GM21528 (cell line): ENCODE results near the gene TMCC1.
"Not testable (repeated sequence)": the region's sequence is repeated elsewhere in the genome, so short reads cannot be mapped to it uniquely, and the experiment has no call there.

Experiments
- ATAC-seq: cut with Tn5 transposase; IDR thresholded peaks from one replicate; pipeline ENCODE4 v1.9.1; 2021; ENCODE audit warnings: mild to moderate bottlenecking, moderate library complexity; ENCODE audit not compliant: unreplicated experiment, low FRiP score

TMCC1 gene

DNA sequence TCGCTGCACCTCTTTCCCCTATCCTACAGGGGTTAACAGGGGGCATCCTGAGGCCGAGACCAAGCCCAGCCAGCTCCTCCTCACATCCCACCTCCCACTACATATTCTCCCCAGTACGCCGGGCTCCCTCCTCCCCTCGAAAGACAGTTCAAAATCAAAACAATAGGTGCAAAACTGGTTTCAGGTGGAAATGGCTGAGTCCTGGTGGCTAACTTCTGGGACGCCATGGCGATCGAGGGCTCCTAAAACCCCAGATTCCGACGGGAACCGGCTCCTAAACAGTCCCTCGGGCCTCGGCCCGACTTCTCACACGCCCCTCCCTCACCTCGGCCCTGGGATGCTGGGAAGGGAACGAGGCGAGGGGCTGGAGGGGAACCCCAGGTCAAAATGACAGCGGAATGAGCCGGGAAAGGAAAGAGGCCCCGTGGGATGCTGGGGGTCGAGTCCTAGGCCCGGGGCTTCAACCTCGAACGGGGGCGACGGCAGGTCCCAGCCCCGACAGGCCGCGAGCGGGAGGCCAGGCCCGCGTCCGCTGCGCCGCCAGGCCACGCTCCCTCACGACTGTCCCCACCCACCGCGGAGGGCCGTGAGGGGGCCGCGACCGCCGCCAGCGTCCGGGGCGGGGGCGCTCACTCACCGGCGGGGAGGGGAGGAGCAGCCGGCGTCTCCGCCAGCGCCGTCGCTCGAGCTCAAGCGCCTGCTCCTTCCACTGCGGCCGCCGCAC is 492 bp downstream of the TMCC1 start:
- peak; percentile 65 for ATAC-seq

DNA sequence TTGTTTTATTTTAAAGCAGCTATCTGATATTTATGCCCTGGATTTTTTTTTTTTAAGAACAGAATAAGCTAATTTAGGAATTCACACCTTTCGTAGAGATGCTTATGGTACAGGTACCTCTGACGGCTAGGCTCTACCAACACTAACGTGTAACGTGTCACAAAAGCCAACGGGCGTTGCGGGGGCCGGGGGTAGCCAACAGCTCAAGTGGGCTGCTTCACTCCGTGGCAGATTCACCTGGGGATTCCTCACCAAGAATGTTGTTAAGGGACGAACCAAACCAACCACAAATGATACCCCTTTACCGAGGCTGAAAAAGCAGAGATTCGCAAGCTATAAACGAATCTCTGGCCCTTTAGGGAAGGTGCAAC is 1.0 kb downstream of the TMCC1 start:
- no peak for ATAC-seq

DNA sequence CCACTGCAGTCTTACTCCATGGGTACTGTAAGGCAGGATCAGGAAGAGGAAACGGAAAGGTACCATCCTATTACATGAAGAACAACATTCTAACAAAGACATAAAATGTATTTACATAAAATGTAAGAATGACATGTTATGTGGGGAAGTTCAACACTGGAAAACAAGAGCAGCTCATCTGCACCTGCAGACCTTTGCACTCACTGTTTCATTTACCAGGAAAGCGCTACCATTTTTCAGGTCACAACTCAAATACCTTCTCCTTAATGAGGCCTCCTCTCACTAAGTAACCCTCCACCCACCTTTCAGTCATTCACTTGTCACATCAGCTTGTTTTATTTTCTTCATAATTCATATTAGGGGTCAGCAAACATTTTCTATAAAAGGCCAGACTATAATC is 2.6 kb downstream of the TMCC1 start:
- no peak for ATAC-seq

- no peak for ATAC-seq
Observed at GRCh38 chr3:129890125-129890524, 3.4 kb downstream of the TMCC1 start.

- ATAC-seq, result no peak
Observed at GRCh38 chr3:129888771-129889170, 4.7 kb downstream of the TMCC1 start.

- no peak for ATAC-seq
Observed at GRCh38 chr3:129881261-129881660, 12.2 kb downstream of the TMCC1 start.

GRCh38 chr3:129878355-129878754 is 15.2 kb downstream of the TMCC1 start:
- no peak for ATAC-seq

DNA sequence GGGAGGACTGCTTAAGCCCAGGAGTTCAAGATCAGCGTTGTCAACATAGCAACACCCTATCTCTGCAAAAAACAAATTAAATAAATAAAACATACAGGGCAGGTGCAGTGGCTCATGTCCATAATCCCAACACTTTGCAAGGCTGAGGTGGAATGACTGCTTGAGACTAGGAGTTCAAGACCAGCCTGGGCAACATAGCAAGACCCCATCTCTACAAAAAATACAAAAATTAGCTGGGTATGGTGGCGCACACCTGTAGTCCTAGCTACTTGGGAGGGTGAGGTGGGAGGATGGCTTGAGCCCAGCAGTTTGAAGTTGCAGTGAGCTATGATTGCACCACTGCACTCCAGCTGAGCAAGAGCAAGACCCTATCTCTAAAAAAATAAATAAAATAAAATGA is 19.0 kb downstream of the TMCC1 start:
- not testable (repeated sequence) for ATAC-seq

GRCh38 chr3:129868912-129869311 is 24.6 kb downstream of the TMCC1 start:
- ATAC-seq, result no peak

DNA sequence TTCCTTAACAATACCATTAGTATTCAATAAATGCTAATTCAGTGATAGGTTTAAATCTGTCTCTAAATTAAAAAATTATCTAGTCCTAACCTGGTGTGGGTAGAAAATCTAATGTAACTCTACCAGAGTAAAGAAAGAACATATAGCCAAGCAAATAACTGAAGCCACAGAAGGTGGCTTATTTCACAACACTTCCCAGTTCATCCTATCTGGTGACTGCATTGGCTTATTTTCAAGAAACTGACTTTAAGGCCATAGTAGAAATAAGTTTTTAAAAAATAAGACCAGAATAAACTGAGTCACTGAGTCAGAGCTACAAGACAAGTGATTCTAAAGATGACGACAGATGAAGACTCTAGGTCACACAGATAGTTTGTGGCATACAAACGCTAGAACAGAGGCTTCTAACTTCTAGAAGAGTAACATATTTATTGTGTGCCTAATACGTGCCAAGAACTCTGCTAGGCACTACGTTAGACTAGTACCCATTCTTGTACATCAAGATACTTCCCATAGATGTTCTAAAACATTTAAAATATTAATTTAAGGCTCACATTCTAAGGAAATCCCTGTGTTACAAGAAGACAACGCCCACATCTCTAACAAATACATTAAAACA is 25.9 kb downstream of the TMCC1 start:
- no peak for ATAC-seq

DNA sequence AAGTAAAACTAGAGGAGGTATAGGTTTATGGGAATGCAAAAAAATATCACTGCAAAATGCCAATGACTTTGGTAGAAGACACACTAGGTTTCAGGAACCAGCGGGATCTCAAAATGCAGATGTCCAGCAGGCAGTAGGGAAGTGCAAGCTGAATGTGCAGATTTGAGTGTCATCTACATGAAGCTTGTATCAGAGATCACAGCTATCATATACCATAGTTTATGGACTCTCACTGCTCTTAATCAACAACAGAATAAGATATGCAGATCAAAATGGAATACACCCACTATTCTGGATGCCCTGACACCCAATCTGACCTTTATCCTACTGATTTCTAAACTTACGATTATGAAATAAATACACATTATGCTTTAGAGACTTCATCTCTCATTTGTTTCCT is 27.7 kb downstream of the TMCC1 start:
- ATAC-seq, result no peak

GRCh38 chr3:129864519-129864918 is 29.0 kb downstream of the TMCC1 start:
- no peak for ATAC-seq

DNA sequence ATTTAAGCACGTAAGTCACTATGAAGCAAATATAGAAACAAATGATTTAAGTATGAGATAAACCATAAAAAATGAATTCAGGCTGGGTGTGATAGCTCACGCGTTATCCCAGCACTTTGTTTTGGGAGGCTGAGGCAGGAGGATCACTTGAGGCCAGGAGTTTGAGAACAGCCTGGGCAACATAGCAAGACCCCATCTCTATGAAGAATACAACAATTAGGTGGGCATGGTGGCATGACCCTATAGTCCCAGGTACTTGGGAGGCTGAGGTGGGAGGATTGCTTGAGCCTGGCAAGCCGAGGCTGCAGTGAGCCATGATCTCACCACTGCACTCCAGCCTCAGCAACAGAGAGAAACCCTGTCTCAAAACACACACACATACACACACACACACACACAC is 34.2 kb downstream of the TMCC1 start:
- no peak for ATAC-seq

DNA sequence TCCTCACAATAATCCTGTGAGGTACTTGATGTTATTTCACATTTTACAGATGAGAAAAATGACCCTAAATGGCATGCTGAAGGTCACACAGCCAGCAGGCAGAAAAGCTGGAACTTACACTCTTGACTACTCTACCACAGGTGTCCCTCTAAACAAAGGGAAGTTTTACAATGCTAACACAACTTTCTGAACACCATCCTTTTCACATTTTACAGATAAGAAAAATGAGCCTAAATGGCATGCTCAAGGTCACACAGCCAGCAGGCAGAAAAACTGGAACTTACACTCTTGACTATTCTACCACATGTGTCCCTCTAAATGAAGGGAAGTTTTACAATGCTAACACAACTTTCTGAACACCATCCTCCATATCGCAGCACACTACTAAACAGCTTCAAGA is 35.6 kb downstream of the TMCC1 start:
- ATAC-seq, result no peak

DNA sequence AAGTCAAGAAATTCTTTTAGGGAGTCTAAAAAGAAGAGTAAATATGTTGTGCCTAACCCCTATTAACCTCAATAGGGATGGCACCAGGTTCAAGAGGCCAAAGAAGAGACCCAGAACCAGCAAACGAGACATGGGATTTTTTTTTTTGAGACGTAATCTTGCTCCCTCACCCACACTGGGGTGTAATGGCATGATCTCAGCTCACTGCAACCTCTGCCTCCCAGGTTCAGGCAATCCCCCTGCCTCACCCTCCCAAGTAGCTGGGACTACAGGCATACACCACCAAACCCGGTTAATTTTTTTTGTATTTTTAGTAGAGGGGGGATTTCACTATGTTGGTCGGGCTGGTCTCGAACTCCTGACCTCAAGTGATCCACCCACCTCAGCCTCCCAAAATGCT is 36.7 kb downstream of the TMCC1 start:
- not testable (repeated sequence) for ATAC-seq

GRCh38 chr3:129855832-129856419 is 37.6 kb downstream of the TMCC1 start:
- no peak for ATAC-seq

GRCh38 chr3:129855170-129855831 is 38.2 kb downstream of the TMCC1 start:
- no peak for ATAC-seq

DNA sequence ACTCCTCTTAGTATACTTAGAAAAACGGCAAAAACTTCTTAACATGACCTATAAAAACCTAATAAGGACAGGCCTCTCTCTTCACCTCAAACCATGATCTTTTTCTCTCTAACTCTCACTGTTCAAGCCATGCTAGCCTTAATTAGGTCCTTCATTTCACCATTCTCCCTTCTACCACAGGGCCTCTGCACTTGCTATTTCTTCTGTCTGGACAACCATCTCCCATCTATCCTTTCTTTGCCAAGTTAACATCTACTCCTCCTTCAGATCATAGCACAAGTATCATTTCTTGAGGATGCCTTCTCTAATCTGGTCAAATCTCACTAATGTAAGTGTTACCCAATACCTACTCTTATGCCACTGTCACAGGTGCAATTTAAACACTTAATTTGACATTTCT is 39.1 kb downstream of the TMCC1 start:
- no peak for ATAC-seq

DNA sequence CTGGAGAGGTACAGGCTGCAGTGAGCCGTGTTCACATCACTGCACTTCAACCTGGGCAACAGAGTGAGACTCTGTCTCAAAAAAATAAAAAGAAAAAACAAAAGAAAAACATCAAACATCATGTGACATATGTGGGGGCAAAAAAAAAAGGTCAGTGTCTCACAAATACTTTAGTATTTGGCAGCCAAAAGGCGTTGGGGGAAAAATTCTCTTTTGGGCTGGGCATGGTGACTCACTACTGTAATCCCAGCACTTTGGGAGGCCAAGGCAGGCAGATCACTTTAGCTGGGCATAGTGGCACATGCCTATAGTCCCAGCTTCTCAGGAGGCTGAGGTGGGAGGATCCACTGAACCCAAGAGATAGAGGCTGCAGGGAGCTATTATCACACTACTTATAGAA is 47.6 kb downstream of the TMCC1 start:
- ATAC-seq, result no peak

- no peak for ATAC-seq
Observed at GRCh38 chr3:129840707-129841360, 52.7 kb downstream of the TMCC1 start.

GRCh38 chr3:129838086-129838485 is 55.4 kb downstream of the TMCC1 start:
- no peak for ATAC-seq
